ENCODE data around the gene LRP1. TPM values are rescaled to one million over a fixed set of nuclear protein-coding genes. Genes with fewer than 3 reads are reported as not detected.

The LRP1 gene
- total RNA-seq (100 to 1,000 TPM; 517 to 992 TPM), polyA plus RNA-seq (100 to 1,000 TPM in 1 of 2 donors, 10 to 100 TPM in 1; 36.8 to 223 TPM)
- long read RNA-seq, donor 1, partial matches to known transcripts, result 332 of 380 reads
- long read RNA-seq, donor 1, other reads (novel, unspliced or antisense), result 45 of 380 reads
- long read RNA-seq, donor 2, partial matches to known transcripts, result 439 of 594 reads
- long read RNA-seq, donor 2, other reads (novel, unspliced or antisense), result 154 of 594 reads

GRCh38 chr12:57127726-57128518 is at the start of gene LRP1:
Gene LRP1, plus strand, starts transcription at chr12:57128483. Its CDS starts 482 bp downstream, at chr12:57128965.
- H3K9me3 ChIP-seq (ENCODE audit: control insufficient read depth, low read length), result no peaks in the 10 kb centered on the region
- WGBS, 2 donors, result 0 to 1% methylated on average over 36 to 57 of the region's 57 CpGs
- peaks cover 4 to 8% of the 10 kb centered on the region in 2 donors for H3K4me1 ChIP-seq (ENCODE audit: control insufficient read depth in 1 of 2, insufficient read depth in 2 of 2, low read length in 2 of 2)
- peak within 1 kb of the TSS; percentile 94 to 98 for H3K4me3 ChIP-seq (ENCODE audit: low read length in 2 of 2)
- peak; percentile 91 to 96 for DNase-seq
- peak within 1 kb of the TSS; percentile 31 to 88 for H3K27ac ChIP-seq (ENCODE audit: low read depth in 1 of 2, low read length in 2 of 2)
- H3K27me3 ChIP-seq (ENCODE audit: control insufficient read depth in 1 of 2, insufficient read depth in 2 of 2, low read length in 1 of 2), result no peaks in the 10 kb centered on the region
- ATAC-seq (ENCODE audit: low FRiP score), result peak; percentile 88
- intact Hi-C loops (cut with DNase I), result no loop called here
- H3K36me3 ChIP-seq (ENCODE audit: control insufficient read depth in 1 of 2, insufficient read depth in 2 of 2, low read length in 1 of 2), result no peaks in the 10 kb centered on the region

DNA sequence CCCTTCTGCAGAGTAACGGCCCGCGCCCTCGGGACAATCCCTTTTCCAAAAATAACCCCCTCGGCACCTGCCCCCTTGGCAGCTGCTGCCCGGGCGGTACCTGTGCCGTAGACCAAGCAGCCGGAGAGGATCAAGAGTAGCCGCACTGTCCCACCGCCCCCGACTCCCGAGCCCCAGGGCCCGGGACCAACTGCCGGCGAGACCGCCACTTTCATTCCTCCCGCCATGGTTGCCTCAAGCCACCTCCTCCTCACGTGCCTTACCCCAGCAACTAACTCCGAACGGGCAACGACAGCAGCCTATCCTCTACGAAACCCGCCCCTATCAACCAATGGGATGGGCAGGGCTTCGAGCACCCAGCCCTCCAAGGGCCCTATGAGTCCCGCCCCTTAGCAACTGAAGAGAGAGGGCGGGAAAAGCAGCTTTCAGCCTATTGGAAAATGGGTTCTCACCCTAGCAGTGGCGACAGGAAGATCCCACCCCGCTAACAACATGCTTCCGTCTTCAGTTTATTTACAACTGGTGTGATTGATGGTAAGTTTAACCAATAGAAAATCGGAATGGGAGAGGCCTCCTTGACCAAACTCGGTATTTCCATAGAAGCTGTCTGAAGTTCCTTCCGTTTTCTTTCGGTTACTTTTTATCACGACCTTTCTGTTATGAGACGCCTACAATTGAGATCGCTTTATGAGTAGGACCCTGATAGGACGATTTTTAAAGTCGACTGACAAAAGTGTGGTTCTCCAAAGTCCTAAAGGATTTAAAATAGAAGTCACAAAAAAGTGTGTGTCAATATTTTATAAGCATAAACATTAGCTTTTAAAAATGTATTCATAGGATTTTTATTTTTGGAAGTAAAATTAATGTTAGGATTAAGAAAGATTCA is 49.5 kb upstream of the LRP1 start, which contains the start of gene NEMP1:
NEMP1 (minus strand) TSS at position 273 of the 886 bp plus-strand sequence; CDS start at position 227, 46 bp downstream.
- DNase-seq (peak; percentile 94 to 97), ATAC-seq (ENCODE audit: low FRiP score) (peak; percentile 100)
- H3K4me1 ChIP-seq (ENCODE audit: control insufficient read depth in 1 of 2, insufficient read depth in 2 of 2, low read length in 2 of 2), result no peaks in the 10 kb centered on the region
- H3K9me3 ChIP-seq (ENCODE audit: control insufficient read depth, low read length), result no peaks in the 10 kb centered on the region
- peak within 1 kb of the TSS; percentile 55 to 87 for H3K27ac ChIP-seq (ENCODE audit: low read depth in 1 of 2, low read length in 2 of 2)
- intact Hi-C loops (cut with DNase I), result no loop called here
- H3K27me3 ChIP-seq (ENCODE audit: control insufficient read depth in 1 of 2, insufficient read depth in 2 of 2, low read length in 1 of 2), result no peaks in the 10 kb centered on the region
- H3K4me3 ChIP-seq (ENCODE audit: low read length in 2 of 2), result peak within 1 kb of the TSS; percentile 33 to 45
- WGBS, 2 donors, result 0 to 1% methylated on average over 39 of the region's 39 CpGs
- H3K36me3 ChIP-seq (ENCODE audit: control insufficient read depth in 1 of 2, insufficient read depth in 2 of 2, low read length in 1 of 2), result no peaks in the 10 kb centered on the region

DNA sequence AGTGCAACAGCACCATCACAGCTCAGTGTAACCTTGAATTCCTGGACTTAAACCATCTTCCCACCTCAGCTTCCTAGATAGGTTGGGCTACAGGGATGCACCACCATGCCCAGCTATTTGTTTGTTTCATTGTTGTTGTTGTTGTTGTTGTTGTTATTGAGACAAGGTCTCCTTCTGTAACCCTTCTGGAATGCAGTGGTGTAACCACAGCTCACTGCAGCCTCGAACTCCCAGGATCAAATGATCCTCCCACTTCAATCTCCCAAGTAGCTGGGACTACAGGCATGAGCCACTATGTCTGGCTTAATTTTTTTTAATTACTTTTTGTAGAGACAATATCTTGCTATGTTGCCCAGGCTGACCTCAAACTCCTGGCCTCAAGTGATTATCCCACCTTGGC is 48.5 kb upstream of the LRP1 start:
- Histone ChIP-seq H3K9me3 (ENCODE audit: control insufficient read depth, low read length) (no peaks in the 10 kb centered on the region), H3K4me3 (ENCODE audit: low read length in 2 of 2) (no peak overlapping the region), H3K27me3 (ENCODE audit: control insufficient read depth in 1 of 2, insufficient read depth in 2 of 2, low read length in 1 of 2) (no peaks in the 10 kb centered on the region), H3K27ac (ENCODE audit: low read depth in 1 of 2, low read length in 2 of 2) (peak overlapping the region; percentile 55 to 87), H3K4me1 (ENCODE audit: control insufficient read depth in 1 of 2, insufficient read depth in 2 of 2, low read length in 2 of 2) (no peaks in the 10 kb centered on the region), H3K36me3 (ENCODE audit: control insufficient read depth in 1 of 2, insufficient read depth in 2 of 2, low read length in 1 of 2) (no peaks in the 10 kb centered on the region)
- ATAC-seq (ENCODE audit: low FRiP score), result no peak
- WGBS, 2 donors, result 73 to 74% methylated on average over 1 of the region's 1 CpG
- no peak for DNase-seq
- intact Hi-C loops (cut with DNase I), result no loop called here

GRCh38 chr12:57080855-57081254 is 47.4 kb upstream of the LRP1 start:
- Histone ChIP-seq H3K27me3 (ENCODE audit: control insufficient read depth in 1 of 2, insufficient read depth in 2 of 2, low read length in 1 of 2) (no peaks in the 10 kb centered on the region), H3K9me3 (ENCODE audit: control insufficient read depth, low read length) (no peaks in the 10 kb centered on the region), H3K4me1 (ENCODE audit: control insufficient read depth in 1 of 2, insufficient read depth in 2 of 2, low read length in 2 of 2) (no peaks in the 10 kb centered on the region), H3K36me3 (ENCODE audit: control insufficient read depth in 1 of 2, insufficient read depth in 2 of 2, low read length in 1 of 2) (no peaks in the 10 kb centered on the region), H3K4me3 (ENCODE audit: low read length in 2 of 2) (no peak overlapping the region), H3K27ac (ENCODE audit: low read depth in 1 of 2, low read length in 2 of 2) (no peak overlapping the region)
- intact Hi-C loops (cut with DNase I), result no loop called here
- DNase-seq (no peak), ATAC-seq (ENCODE audit: low FRiP score) (no peak)
- 95 to 100% methylated on average over 1 of the region's 1 CpG for WGBS, 2 donors

GRCh38 chr12:57085999-57086492 is 42.2 kb upstream of the LRP1 start:
- no peaks in the 10 kb centered on the region for H3K9me3 ChIP-seq (ENCODE audit: control insufficient read depth, low read length)
- H3K36me3 ChIP-seq (ENCODE audit: control insufficient read depth in 1 of 2, insufficient read depth in 2 of 2, low read length in 1 of 2), result no peaks in the 10 kb centered on the region
- no peak overlapping the region for H3K4me3 ChIP-seq (ENCODE audit: low read length in 2 of 2)
- DNase-seq, result peak; percentile 71 to 79
- 8% methylated on average over 12 of the region's 12 CpGs for WGBS, 2 donors
- peak overlapping the region; percentile 7 to 74 for H3K27ac ChIP-seq (ENCODE audit: low read depth in 1 of 2, low read length in 2 of 2)
- H3K27me3 ChIP-seq (ENCODE audit: control insufficient read depth in 1 of 2, insufficient read depth in 2 of 2, low read length in 1 of 2), result no peaks in the 10 kb centered on the region
- ATAC-seq (ENCODE audit: low FRiP score), result no peak
- intact Hi-C loops (cut with DNase I), result loop anchor here in 1 of 2 donors (5.0 kb wide), 1 partner anchor 399 kb away; the partner anchor contains the start of gene PTGES3
- no peaks in the 10 kb centered on the region for H3K4me1 ChIP-seq (ENCODE audit: control insufficient read depth in 1 of 2, insufficient read depth in 2 of 2, low read length in 2 of 2)

GRCh38 chr12:57086493-57087009 is 41.7 kb upstream of the LRP1 start:
- Histone ChIP-seq H3K27me3 (ENCODE audit: control insufficient read depth in 1 of 2, insufficient read depth in 2 of 2, low read length in 1 of 2) (no peaks in the 10 kb centered on the region), H3K9me3 (ENCODE audit: control insufficient read depth, low read length) (no peaks in the 10 kb centered on the region), H3K4me1 (ENCODE audit: control insufficient read depth in 1 of 2, insufficient read depth in 2 of 2, low read length in 2 of 2) (peaks cover 0 to 3% of the 10 kb centered on the region in 2 donors), H3K36me3 (ENCODE audit: control insufficient read depth in 1 of 2, insufficient read depth in 2 of 2, low read length in 1 of 2) (no peaks in the 10 kb centered on the region), H3K4me3 (ENCODE audit: low read length in 2 of 2) (peak overlapping the region; percentile 75 to 95), H3K27ac (ENCODE audit: low read depth in 1 of 2, low read length in 2 of 2) (peak overlapping the region; percentile 92 to 94)
- ATAC-seq (ENCODE audit: low FRiP score) (no peak), DNase-seq (peak; percentile 74 to 89)
- WGBS, 2 donors, result 0% methylated on average over 14 of the region's 14 CpGs
- intact Hi-C loops (cut with DNase I), result loop anchor here in 1 of 2 donors (5.0 kb wide), 1 partner anchor 399 kb away; the partner anchor contains the start of gene PTGES3

- no peaks in the 10 kb centered on the region for H3K36me3 ChIP-seq (ENCODE audit: control insufficient read depth in 1 of 2, insufficient read depth in 2 of 2, low read length in 1 of 2)
- DNase-seq (peak; percentile 96 to 99), ATAC-seq (ENCODE audit: low FRiP score) (peak; percentile 85)
- H3K27ac ChIP-seq (ENCODE audit: low read depth in 1 of 2, low read length in 2 of 2), result peak overlapping the region; percentile 94
- H3K4me1 ChIP-seq (ENCODE audit: control insufficient read depth in 1 of 2, insufficient read depth in 2 of 2, low read length in 2 of 2), result peaks cover 0 to 5% of the 10 kb centered on the region in 2 donors
- intact Hi-C loops (cut with DNase I), result loop anchor here in 1 of 2 donors (5.0 kb wide), 1 partner anchor 400 kb away; the partner anchor contains the start of gene PTGES3
- no peaks in the 10 kb centered on the region for H3K9me3 ChIP-seq (ENCODE audit: control insufficient read depth, low read length)
- 0 to 1% methylated on average over 39 to 52 of the region's 52 CpGs for WGBS, 2 donors
- no peaks in the 10 kb centered on the region for H3K27me3 ChIP-seq (ENCODE audit: control insufficient read depth in 1 of 2, insufficient read depth in 2 of 2, low read length in 1 of 2)
- H3K4me3 ChIP-seq (ENCODE audit: low read length in 2 of 2), result peak overlapping the region; percentile 75 to 95
Measured at GRCh38 chr12:57087010-57087690, 41.1 kb upstream of the LRP1 start.
